HG02870 (cell line): ENCODE measurements around the gene NAXD.
"Not testable (repeated sequence)": the region's sequence is repeated elsewhere in the genome, so short reads cannot be mapped to it uniquely, and the experiment has no call there.

Experiments
- ATAC-seq: cut with Tn5 transposase; IDR thresholded peaks from one replicate; pipeline ENCODE4 v1.9.1; 2021; ENCODE audit warnings: mild to moderate bottlenecking, moderate library complexity; ENCODE audit not compliant: unreplicated experiment

The NAXD gene

GRCh38 chr13:110627761-110628476 lies 12.6 kb downstream of the NAXD start:
- no peak for ATAC-seq

- no peak for ATAC-seq
Measured at GRCh38 chr13:110628477-110628793, 13.1 kb downstream of the NAXD start.

GRCh38 chr13:110628952-110629701 lies 13.8 kb downstream of the NAXD start:
- ATAC-seq, result no peak

GRCh38 chr13:110629735-110630134 lies 14.4 kb downstream of the NAXD start:
- ATAC-seq, result no peak

GRCh38 chr13:110630566-110631119 lies 15.3 kb downstream of the NAXD start:
- ATAC-seq, result no peak

- ATAC-seq, result not testable (repeated sequence)
Measured at GRCh38 chr13:110632255-110632654, 16.9 kb downstream of the NAXD start.

GRCh38 chr13:110633776-110634175 lies 18.4 kb downstream of the NAXD start:
- ATAC-seq, result no peak

- ATAC-seq, result no peak
Measured at GRCh38 chr13:110634558-110634957, 19.2 kb downstream of the NAXD start.

- ATAC-seq, result no peak
Measured at GRCh38 chr13:110635405-110636002, 20.2 kb downstream of the NAXD start.

GRCh38 chr13:110636053-110636475 lies 20.7 kb downstream of the NAXD start:
- no peak for ATAC-seq

- ATAC-seq, result no peak
Measured at GRCh38 chr13:110636701-110637201, 21.4 kb downstream of the NAXD start.

GRCh38 chr13:110637275-110637674 lies 21.9 kb downstream of the NAXD start:
- ATAC-seq, result no peak

- no peak for ATAC-seq
Measured at GRCh38 chr13:110637747-110638146, 22.4 kb downstream of the NAXD start.

GRCh38 chr13:110638257-110638656 lies 22.9 kb downstream of the NAXD start:
- ATAC-seq, result no peak

- no peak for ATAC-seq
Measured at GRCh38 chr13:110638814-110639806, 23.8 kb downstream of the NAXD start.

GRCh38 chr13:110639935-110640334 lies 24.6 kb downstream of the NAXD start:
- ATAC-seq, result no peak

- no peak for ATAC-seq
Measured at GRCh38 chr13:110640591-110641029, 25.3 kb downstream of the NAXD start.

- ATAC-seq, result no peak
Measured at GRCh38 chr13:110641055-110642015, 26.0 kb downstream of the NAXD start.

GRCh38 chr13:110642291-110642981 lies 27.1 kb downstream of the NAXD start:
- no peak for ATAC-seq
